Measurements from ENCODE around the gene SOX2.

Gene SOX2

DNA sequence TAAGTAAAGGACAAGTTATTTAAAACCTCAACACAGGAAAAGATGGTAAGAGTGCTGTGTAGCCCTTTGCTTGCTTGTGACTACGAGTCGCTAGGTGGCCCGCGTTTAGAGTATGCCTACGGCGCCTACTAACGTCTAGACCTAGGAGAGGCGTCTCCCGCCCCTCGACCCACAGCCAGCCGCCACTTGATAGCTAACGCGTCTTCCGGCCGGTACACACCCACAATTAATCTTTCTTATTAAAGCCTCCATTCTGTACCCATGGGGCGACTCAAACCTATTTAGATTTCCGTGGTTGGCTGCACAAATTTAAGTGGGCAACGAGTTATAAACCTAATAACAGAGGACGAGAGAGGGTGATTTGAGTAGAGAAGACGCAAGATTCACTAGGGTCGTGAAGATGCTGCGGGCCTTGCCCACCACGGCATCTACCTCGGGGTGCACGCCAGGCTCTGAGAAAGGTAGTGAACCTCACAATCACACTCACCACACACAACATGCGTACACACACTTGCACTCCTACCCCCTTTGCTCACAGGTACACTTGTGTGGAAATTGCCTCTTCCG lies 12.0 kb downstream of the SOX2 start:
- no peak for DNase-seq

GRCh38 chr3:181724192-181724965 lies 12.7 kb downstream of the SOX2 start:
- no peak for DNase-seq

DNA sequence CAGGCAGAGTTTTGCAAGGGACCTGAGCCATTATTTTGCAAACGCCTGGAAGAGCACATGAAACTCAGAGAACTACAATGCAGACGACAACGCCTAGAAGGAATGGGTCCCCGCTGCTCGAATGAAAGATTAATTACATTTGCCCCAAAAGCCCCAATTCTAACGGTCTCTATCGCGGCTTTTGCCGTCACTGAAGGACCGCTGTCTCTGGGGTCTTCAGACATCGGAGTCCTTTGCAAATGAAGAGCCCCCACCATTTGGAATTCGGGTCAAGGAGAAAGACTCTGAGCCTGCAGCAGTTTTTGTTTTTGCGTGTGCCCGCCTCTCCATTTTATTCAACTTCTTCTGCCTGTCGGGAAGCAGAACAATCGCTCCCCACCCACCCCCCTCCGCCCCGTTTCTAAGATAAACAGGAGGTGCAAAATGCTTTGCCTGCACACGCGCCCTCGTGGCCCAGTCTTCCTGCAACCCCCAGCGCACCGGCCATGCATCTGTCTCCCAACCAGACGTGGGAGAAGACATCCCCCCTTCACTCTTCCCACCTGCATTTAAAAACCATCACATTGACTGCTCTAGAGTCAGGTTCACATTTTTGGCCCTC lies 13.5 kb downstream of the SOX2 start:
- DNase-seq, result no peak

GRCh38 chr3:181725830-181726229 lies 14.1 kb downstream of the SOX2 start:
- DNase-seq, result no peak

- DNase-seq, result no peak
Measured at GRCh38 chr3:181726351-181727330, 14.9 kb downstream of the SOX2 start.

DNA sequence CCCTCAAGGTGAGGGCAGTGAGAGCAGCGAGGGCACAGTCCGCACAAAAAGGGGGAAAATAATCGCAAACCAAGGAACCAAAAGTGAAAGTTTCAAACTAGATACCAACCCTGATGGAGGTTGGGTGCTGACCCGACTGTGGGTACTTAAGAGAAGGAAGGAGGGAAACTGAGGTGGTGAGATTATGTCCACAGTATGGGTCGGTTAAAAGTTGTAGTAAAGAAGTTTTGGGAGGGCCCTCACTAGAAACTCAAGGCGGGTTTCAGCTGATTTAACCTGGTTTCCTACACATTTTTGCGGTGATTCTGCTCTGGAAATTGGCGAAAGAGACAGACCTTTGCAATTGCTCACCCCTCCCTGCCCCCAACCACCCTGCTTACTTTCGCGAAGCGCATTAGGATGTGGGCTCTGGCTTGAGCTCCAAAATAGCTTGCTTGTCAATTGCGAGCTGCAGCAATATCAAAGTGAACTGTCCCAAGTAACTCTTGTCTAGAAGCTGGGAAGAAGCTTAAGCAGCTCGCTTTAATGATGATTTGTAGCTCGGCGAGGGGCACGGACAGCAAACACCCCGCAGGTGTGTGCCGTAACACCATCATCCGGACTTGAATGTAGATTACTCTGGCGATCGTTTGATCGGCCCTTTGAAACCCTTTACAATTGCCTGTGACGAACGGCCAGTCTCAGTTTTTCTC lies 15.8 kb downstream of the SOX2 start:
- DNase-seq, result no peak

DNA sequence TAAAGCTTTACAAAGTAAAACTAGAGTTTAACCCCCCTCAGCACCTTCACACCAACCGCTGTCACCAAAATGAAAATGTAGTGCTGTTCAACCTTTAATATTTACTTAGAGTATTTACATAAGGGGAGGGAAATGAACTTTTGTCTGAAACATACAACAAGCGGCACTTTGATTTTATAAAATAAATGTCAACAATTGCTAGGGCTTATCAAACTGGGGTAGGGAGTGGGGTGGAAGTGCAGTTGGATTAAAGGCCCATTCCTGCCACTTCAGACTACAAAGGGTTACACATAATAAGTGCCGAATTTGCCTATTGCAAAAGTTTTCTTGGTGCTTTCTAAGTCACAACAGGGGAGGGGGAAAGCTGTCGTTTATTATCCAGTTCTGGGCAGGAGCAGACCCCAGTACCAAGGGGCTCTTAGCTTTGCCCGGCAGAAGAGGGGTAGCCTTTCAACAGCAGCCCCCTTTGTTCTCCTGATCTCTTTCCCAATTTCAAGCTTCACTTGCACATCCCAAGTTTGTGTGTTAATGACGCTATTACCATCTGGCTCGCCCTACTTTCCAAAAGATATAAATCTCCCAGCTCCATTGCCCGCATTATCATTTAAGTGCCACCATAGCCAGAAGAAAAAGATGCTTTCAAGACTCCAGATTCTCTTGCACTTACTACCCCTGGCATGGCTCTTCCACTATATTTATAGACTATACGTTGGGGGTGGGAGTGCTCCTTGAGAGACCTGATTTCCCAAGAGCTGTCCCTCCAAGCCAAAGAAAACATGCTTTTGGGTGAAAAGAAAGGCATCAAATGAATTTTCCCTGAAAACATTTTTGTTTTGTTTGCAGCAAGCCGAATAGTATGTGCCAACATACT lies 17.0 kb downstream of the SOX2 start:
- no peak for DNase-seq

- no peak for DNase-seq
Measured at GRCh38 chr3:181729341-181729869, 17.7 kb downstream of the SOX2 start.

DNA sequence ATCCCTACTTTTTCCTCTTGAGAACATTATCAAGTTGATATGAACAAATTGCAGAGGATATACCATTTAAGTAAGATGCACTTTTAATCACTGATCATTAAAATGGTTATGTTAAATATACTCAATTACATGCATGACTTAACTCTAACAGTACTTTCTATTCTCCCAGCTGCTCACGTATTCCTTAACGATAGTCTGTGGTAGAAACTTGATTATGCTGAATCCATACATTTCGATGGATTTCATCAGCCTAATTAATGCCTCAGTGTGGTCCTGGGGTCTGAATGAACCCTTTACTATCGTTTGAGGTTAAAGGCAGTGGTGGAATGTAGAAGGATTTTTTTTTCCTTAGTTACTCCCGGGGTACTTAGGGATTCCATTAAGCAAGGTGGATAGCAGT lies 18.6 kb downstream of the SOX2 start:
- no peak for DNase-seq

DNA sequence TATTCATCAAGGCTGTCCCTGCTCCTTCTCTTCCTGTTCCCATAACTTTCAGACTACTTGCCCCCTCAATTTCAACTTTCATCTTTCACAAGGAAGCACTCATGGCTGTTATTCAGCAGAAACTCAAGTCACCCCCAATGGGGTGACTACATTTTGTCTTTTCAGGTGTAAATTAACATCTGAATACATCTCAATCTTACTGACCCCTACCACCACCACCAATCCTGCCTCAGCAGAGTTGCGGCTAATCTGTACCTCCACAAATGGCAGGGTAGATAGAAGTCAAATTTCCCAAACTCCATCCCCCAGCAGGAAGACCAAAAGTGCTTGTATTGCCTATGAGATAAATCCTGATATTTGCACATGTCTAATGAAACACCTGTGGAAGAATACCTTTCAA lies 19.2 kb downstream of the SOX2 start:
- no peak for DNase-seq

DNA sequence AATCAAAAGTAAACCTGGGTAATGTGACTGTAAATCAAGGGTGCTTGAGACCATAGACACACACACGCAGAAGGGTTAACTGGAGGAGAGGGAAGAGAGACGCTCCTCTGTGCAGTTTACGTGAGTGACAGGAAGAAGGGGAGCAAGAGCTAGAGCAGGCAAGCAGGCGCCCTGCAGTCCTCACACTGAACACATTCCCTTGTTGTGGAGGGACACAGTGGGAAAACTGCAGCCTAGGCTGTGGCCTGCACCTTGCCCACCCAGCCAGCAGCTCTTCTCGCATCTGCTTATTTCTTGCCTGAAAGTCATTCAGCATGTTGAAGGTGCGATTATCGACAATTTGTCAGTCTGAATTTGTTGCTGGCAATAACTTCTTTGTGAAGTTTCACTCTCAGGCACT lies 24.2 kb downstream of the SOX2 start:
- no peak for DNase-seq

- no peak for DNase-seq
Measured at GRCh38 chr3:181738551-181738950, 26.8 kb downstream of the SOX2 start.

DNA sequence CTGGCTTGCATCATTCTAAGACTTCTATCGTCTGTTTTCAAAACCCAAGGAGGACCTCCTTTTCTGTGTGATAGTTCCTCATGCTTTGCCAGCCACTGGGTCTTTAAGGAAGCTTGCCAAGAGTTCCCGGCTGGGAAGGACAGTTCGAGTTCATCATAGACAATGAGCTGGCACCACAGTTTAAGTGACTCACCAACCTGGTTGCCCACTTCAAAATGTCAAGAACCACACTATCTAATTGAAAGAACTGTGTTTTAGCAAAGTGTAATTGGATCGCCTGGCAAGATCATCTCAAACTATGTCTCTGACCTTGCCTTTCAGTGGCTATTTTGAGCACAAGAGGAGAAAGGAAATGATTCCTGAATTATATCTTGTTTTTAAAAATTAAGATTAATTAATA lies 27.9 kb downstream of the SOX2 start:
- no peak for DNase-seq

- no peak for DNase-seq
Measured at GRCh38 chr3:181741417-181741816, 29.7 kb downstream of the SOX2 start.

DNA sequence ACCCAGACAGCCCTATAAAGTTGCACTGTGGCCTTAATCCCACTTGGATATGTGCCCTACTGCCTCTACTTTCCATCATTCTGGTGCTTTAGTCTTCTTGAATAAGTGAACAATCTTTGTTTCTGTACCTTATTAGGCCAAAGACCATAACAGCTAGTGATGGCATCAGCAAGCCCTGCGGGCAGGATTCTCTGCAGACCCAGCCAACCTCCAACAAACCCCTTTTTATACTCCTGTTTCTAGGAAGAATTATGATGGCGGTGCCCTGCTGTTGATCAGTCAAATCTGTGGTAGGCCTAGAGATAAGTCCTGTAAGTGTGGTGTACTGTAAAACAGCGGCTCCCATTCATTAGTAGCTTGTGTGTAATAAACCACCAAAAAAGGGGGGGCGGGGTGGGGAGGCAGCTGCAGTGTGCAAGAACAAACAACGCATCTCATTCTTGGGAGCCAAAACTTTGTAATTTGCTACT lies 40.5 kb downstream of the SOX2 start:
- no peak for DNase-seq

- no peak for DNase-seq
Measured at GRCh38 chr3:181753391-181753790, 41.7 kb downstream of the SOX2 start.

DNA sequence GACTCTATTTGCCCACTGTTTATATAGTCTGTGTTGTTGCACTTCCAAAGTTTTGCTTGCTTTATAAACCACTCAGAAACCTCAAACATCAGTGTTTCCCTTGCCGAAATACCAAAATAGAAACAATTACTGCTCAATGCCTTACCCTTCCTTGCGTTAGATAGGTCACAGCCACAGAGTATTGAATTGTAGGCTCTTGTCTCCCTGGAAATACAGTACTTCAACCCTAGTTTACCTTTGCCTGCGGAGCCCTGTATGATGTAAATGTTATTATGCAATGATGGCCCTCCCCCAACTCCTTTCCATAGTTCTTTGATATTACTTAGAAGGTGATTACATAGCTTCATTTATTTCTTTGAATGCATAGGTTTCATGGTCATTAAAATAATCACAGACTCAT lies 44.2 kb downstream of the SOX2 start:
- no peak for DNase-seq

- DNase-seq, result no peak
Measured at GRCh38 chr3:181756645-181757297, 45.0 kb downstream of the SOX2 start.

DNA sequence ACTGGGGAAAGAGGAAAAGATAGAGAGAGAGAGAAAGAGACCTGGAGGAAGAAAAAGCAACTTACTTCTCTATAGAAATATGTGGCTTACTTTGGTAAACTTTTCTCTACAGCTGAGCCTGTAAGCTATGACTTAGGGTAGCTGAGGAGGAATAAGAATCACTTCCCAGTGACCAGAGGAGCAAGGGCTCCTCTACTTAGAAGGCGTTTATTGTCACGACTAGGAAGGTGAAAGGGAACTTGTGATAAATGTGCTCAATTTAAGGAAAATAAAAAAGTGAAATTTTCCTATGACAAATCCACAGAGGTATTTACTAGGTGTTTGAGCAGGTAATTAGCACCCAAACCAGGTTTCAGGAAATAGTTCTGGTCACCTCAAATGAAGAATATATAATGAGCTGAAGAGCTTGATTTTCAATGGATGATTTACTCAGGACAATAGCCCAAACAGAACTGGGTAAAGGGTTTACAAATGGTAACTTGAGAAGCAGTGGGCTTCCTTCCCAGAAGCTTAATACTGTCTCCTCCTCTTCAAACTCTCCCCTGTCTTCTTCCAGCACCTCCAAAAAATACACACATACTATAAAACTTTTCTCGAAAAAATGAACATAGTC lies 46.1 kb downstream of the SOX2 start:
- no peak for DNase-seq

DNA sequence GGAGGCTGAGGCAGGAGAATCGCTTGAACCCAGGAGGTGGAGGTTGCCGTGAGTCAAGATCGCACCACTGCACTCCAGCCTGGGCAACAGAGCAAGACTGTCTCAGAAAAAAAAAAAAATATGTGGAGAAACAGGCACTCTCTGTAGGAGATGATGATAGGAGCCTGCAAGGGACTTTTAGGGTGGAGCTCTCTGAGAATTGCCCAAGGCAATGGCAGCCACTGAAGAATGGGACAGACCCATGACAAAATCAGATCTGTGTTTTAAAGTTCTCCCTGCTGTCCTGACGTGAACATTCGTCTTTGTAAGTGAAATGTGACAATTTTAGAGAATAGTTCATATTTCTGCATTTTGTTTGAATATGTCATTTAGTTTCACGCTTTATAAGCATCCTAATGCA lies 50.2 kb downstream of the SOX2 start:
- no peak for DNase-seq

Measured in activated CD4-positive, alpha-beta T cell treated with anti-CD3 and anti-CD28 coated beads for 48 hours (primary cell).